IMR-90 (cell line): ENCODE measurements around the gene RASGRF1. TPM values are rescaled to one million over a fixed set of nuclear protein-coding genes. Genes with fewer than 3 reads are reported as not detected.

Experiments used
- ATAC-seq: fragments of 200-7000 bp; cut with Tn5 transposase; 2 replicates; pipeline ENCODE4 v1.9.1; 2020; ENCODE audit warnings: low read depth, mild to moderate bottlenecking, moderate library complexity
- BruUV-seq: library from RNA; stranded (reverse); fragments of 400-500 nt; replicated peaks from 2 replicates; lab custom pipeline; 2021; lab: Mats Ljungman, UMichigan
- CTCF ChIA-PET: fragments of 300-600 bp; formaldehyde crosslinking; extraction: SDS; loops from one replicate; lab custom pipeline; 2021; ENCODE audit warnings: antibody characterized with exemption; lab: Yijun Ruan, JAX
- POLR2A ChIA-PET: fragments of 300-600 bp; sonication (Branson Sonifier 250); formaldehyde crosslinking; loops from one replicate; lab custom pipeline; 2022; ENCODE audit warnings: antibody characterized with exemption; ENCODE audit not compliant: unreplicated experiment; lab: Charles Lee
- DNase-seq: peaks from one replicate; pipeline ENCODE4 v3.0.0; 2013
- H2AFZ ChIP-seq: replicated peaks from 2 replicates; pipeline ENCODE3; 2013; ENCODE audit warnings: low read length, mild to moderate bottlenecking; ENCODE audit not compliant: poor library complexity
- H2AK5ac ChIP-seq: 2 replicates; pipeline ENCODE4 v1.6.1; 2013; ENCODE audit warnings: low read depth, low read length, inconsistent platforms
- H2AK9ac ChIP-seq: replicated peaks from 2 replicates; pipeline ENCODE3; 2013; ENCODE audit warnings: mild to moderate bottlenecking, low read depth, low read length, moderate library complexity; ENCODE audit not compliant: poor library complexity
- H2BK120ac ChIP-seq: 2 replicates; pipeline ENCODE4 v1.6.1; 2013; ENCODE audit warnings: low read depth, low read length, inconsistent platforms
- H2BK15ac ChIP-seq: 3 replicates; pipeline ENCODE4 v1.6.1; 2013; ENCODE audit warnings: low read depth, low read length, inconsistent platforms
- H2BK20ac ChIP-seq: 2 replicates; pipeline ENCODE4 v1.6.1; 2013; ENCODE audit warnings: low read depth, mild to moderate bottlenecking, inconsistent platforms, low read length, moderate library complexity
- H2BK5ac ChIP-seq: 2 replicates; pipeline ENCODE4 v1.6.1; 2013; ENCODE audit warnings: mild to moderate bottlenecking, low read depth, low read length, inconsistent platforms; ENCODE audit not compliant: poor library complexity, severe bottlenecking
- H3K14ac ChIP-seq: replicated peaks from 2 replicates; pipeline ENCODE4 v1.6.1; 2013; ENCODE audit warnings: low read depth, low read length, inconsistent platforms
- H3K18ac ChIP-seq: 2 replicates; pipeline ENCODE4 v1.6.1; 2013; ENCODE audit warnings: low read depth, low read length, control low read depth
- H3K23ac ChIP-seq: 2 replicates; pipeline ENCODE4 v1.6.1; 2013; ENCODE audit warnings: low read depth, low read length, inconsistent platforms
- H3K27ac ChIP-seq: 2 replicates; pipeline ENCODE4 v1.5.1; 2013; ENCODE audit warnings: mild to moderate bottlenecking, control low read depth, low read length; ENCODE audit not compliant: insufficient read depth
- H3K27me3 ChIP-seq: 2 replicates; pipeline ENCODE4 v1.6.1; 2013; ENCODE audit warnings: low read length; ENCODE audit not compliant: control insufficient read depth, insufficient read depth
- H3K36me3 ChIP-seq: 2 replicates; pipeline ENCODE4 v1.6.1; 2013; ENCODE audit warnings: low read length, mixed read lengths; ENCODE audit not compliant: control insufficient read depth, insufficient read depth
- H3K4ac ChIP-seq: 2 replicates; pipeline ENCODE4 v1.6.1; 2013; ENCODE audit warnings: low read depth, low read length, inconsistent platforms
- H3K4me1 ChIP-seq: 2 replicates; pipeline ENCODE4 v1.6.1; 2013; ENCODE audit warnings: low read length, mixed read lengths; ENCODE audit not compliant: control insufficient read depth, insufficient read depth
- H3K4me2 ChIP-seq: 2 replicates; pipeline ENCODE4 v1.6.1; 2013; ENCODE audit warnings: low read depth, mild to moderate bottlenecking, control low read depth, low read length, moderate library complexity
- H3K4me3 ChIP-seq: 2 replicates; pipeline ENCODE4 v1.5.1; 2013; ENCODE audit warnings: low read depth, mild to moderate bottlenecking, control low read depth, low read length, moderate library complexity; ENCODE audit not compliant: insufficient read depth
- H3K56ac ChIP-seq: 2 replicates; pipeline ENCODE4 v1.6.1; 2013; ENCODE audit warnings: low read length, inconsistent platforms; ENCODE audit not compliant: insufficient read depth; ENCODE audit errors: extremely low read depth
- H3K79me1 ChIP-seq, 2 experiments: 2 replicates each; pipeline ENCODE4 v1.6.1; 2013; ENCODE audit warnings: low read length in 2 of 2, inconsistent platforms in 1 of 2, low read depth in 1 of 2
- H3K9ac ChIP-seq: 2 replicates; pipeline ENCODE4 v1.6.1; 2013; ENCODE audit warnings: low read depth, low read length, control low read depth
- H3K9me1 ChIP-seq: 2 replicates; pipeline ENCODE4 v1.6.1; 2013; ENCODE audit warnings: low read length, inconsistent platforms; ENCODE audit not compliant: insufficient read depth
- H3K9me3 ChIP-seq: 2 replicates; pipeline ENCODE4 v1.6.1; 2013; ENCODE audit warnings: low read length; ENCODE audit not compliant: control insufficient read depth, insufficient read depth
- H4K20me1 ChIP-seq: 2 replicates; pipeline ENCODE4 v1.6.1; 2013; ENCODE audit warnings: low read length, inconsistent platforms; ENCODE audit not compliant: insufficient read depth
- H4K5ac ChIP-seq: 2 replicates; pipeline ENCODE4 v1.6.1; 2013; ENCODE audit warnings: mild to moderate bottlenecking, low read depth, low read length, control low read depth
- H4K8ac ChIP-seq, 2 experiments: 2 replicates each; pipeline ENCODE4 v1.6.1; 2013; ENCODE audit warnings: low read depth in 2 of 2, low read length in 2 of 2, control low read depth in 1 of 2, inconsistent platforms in 1 of 2
- H4K91ac ChIP-seq: 2 replicates; pipeline ENCODE4 v1.6.1; 2013; ENCODE audit warnings: low read depth, low read length, inconsistent platforms; ENCODE audit not compliant: insufficient read depth
- BHLHE40 ChIP-seq: fragments of 150-350 bp; IDR thresholded peaks from 2 replicates; pipeline ENCODE4 v1.6.1; 2016; ENCODE audit warnings: mild to moderate bottlenecking, low read depth, low read length
- CEBPB ChIP-seq: IDR thresholded peaks from 2 replicates; pipeline ENCODE4 v1.6.1; 2012; ENCODE audit warnings: low read depth, low read length, improper control_type of control experiment
- CHD1 ChIP-seq: IDR thresholded peaks from 2 replicates; pipeline ENCODE4 v1.6.1; 2012; ENCODE audit warnings: low read depth, low read length, improper control_type of control experiment
- FOS ChIP-seq: fragments of 150-350 bp; IDR thresholded peaks from 2 replicates; pipeline ENCODE4 v1.6.1; 2016; ENCODE audit warnings: low read depth, low read length
- MAFK ChIP-seq: IDR thresholded peaks from 2 replicates; pipeline ENCODE4 v1.6.1; 2012; ENCODE audit warnings: low read depth, low read length, improper control_type of control experiment
- MAZ ChIP-seq: IDR thresholded peaks from 2 replicates; pipeline ENCODE4 v1.6.1; 2012; ENCODE audit warnings: low read depth, mild to moderate bottlenecking, low read length, improper control_type of control experiment, moderate library complexity, borderline replicate concordance
- MXI1 ChIP-seq: IDR thresholded peaks from 2 replicates; pipeline ENCODE4 v1.6.1; 2012; ENCODE audit warnings: low read depth, mild to moderate bottlenecking, low read length, moderate library complexity, borderline replicate concordance
- NFE2L2 ChIP-seq: fragments of 150-350 bp; IDR thresholded peaks from 2 replicates; pipeline ENCODE4 v1.6.1; 2016; ENCODE audit warnings: low read depth, mild to moderate bottlenecking, low read length
- POLR2A ChIP-seq: IDR thresholded peaks from 2 replicates; pipeline ENCODE4 v1.6.1; 2012; ENCODE audit warnings: mild to moderate bottlenecking, low read depth, low read length
- RAD21 ChIP-seq: IDR thresholded peaks from 2 replicates; pipeline ENCODE4 v1.6.1; 2012; ENCODE audit warnings: low read length, improper control_type of control experiment
- RCOR1 ChIP-seq: IDR thresholded peaks from 2 replicates; pipeline ENCODE4 v1.6.1; 2012; ENCODE audit warnings: mild to moderate bottlenecking, low read length, improper control_type of control experiment; ENCODE audit not compliant: insufficient replicate concordance
- RFX5 ChIP-seq: IDR thresholded peaks from 2 replicates; pipeline ENCODE4 v1.8.0; 2012; ENCODE audit warnings: low read depth, mild to moderate bottlenecking, low read length, moderate library complexity
- SMC3 ChIP-seq: fragments of 150-350 bp; IDR thresholded peaks from 2 replicates; pipeline ENCODE4 v1.6.1; 2016; ENCODE audit warnings: low read depth, mild to moderate bottlenecking, antibody characterized with exemption, low read length, moderate library complexity
- WGBS, 2 experiments: methylation state at CpG; one replicate each; pipeline versions ENCODE4 v1.1.5 to v1.1.7; 2013; ENCODE audit warnings: missing lambda C conversion rate in 2 of 2; ENCODE audit not compliant: insufficient read length in 1 of 2; ENCODE audit errors: extremely low coverage in 2 of 2; 5-methylcytosine and 5-hydroxymethylcytosine counted together
- dilution Hi-C: fragments of 300-500 bp; cut with HindIII; formaldehyde crosslinking; loops from one replicate; pipeline ENCODE4 v1.14.3; 2018; ENCODE audit warnings: low sequenced_read_pairs; ENCODE audit not compliant: unreplicated experiment
- in situ Hi-C: fragments of 300-500 bp; cut with MboI; formaldehyde crosslinking; loops from 3 replicates; pipeline ENCODE4 v1.14.3; 2019; ENCODE audit warnings: low sequenced_read_pairs, inconsistent platforms, mixed read lengths
- intact Hi-C: fragments of 100-400 bp; cut with micrococcal nuclease; formaldehyde crosslinking; loops from 2 replicates; pipeline ENCODE4 v1.10.0; 2022
- polyA plus RNA-seq, 3 experiments: library from polyadenylated mRNA; depleted of rRNA; stranded (reverse); fragments of >200 nt; gene quantifications; 2 replicates each; pipeline ENCODE4 v1.2.3, GENCODE V29; 2012; ENCODE audit warnings: low replicate concordance in 1 of 3
- total RNA-seq: library from RNA; depleted of rRNA; stranded (reverse); fragments of >200 nt; gene quantifications from 2 replicates; pipeline ENCODE4 v1.2.3, GENCODE V29; 2012
- TF ChIP-seq, protein P1 (sequence below): fragments of 150-350 bp; IDR thresholded peaks from 2 replicates; pipeline ENCODE4 v1.6.1; 2016; ENCODE audit warnings: low read depth, mild to moderate bottlenecking, low read length, moderate library complexity, borderline replicate concordance
- TF ChIP-seq, protein P2 (sequence below): fragments of 150-350 bp; IDR thresholded peaks from 2 replicates; pipeline ENCODE4 v1.6.1; 2017; ENCODE audit warnings: mild to moderate bottlenecking, antibody characterized with exemption, low read length, low read depth
- TF ChIP-seq, protein P3 (sequence below): conservative IDR thresholded peaks from 2 replicates; pipeline ENCODE4 v1.5.1; 2012; ENCODE audit warnings: mild to moderate bottlenecking, low read depth, low read length, improper control_type of control experiment

The RASGRF1 gene
- total and polyA plus RNA-seq, 2 of the 4 experiments (the other 2 are of a cell fraction), result under 0.01 to 0.15 TPM

DNA sequence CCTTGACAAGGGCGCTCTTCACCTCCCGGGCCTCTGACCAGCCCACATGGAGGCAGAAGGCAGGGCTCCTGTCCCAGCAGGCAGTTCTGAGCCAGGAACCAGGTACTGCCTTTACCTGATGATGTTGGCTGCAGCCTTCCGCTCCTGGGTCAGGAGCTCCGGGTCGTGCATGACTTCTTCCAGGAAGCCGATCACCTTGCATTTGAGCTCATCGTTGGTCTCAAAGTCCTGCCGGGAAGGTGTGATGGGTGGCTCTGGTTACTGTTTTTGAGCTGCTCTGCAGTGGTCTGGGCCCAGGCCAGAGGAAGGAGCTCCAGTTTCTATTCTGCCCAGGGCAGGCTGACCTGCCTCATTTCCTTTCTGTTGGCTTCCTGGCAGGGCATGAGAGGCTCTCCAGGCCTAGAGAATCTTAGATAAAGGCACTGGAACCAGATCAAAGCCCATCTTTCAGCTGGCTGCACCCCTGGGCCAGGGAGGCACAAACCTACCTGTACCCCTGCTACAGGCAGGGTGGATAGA is 92.5 kb downstream of the RASGRF1 start:
- Histone ChIP-seq H3K9me3 (no peaks in the 10 kb centered on the region), H3K4ac (no peak overlapping the region), H3K4me2 (no peak overlapping the region), H2AK9ac (no peak overlapping the region), H2AK5ac (no peak overlapping the region), H2BK15ac (no peak overlapping the region), H3K4me1 (peaks cover 2% of the 10 kb centered on the region; the same call in 1 of the 2 replicates), H4K91ac (no peak overlapping the region), H2BK120ac (no peak overlapping the region), H3K27me3 (no peaks in the 10 kb centered on the region; the same call in 1 of the 2 replicates), H3K9me1 (peaks cover 6% of the 10 kb centered on the region), H3K18ac (no peak overlapping the region), H3K36me3 (no peaks in the 10 kb centered on the region), H2AFZ (no peak overlapping the region), H3K79me1 (no peaks in the 10 kb centered on the region), H4K5ac (no peak overlapping the region), H3K27ac (no peak overlapping the region), H3K23ac (0 out of 2 replicates have a peak overlapping the region, but pooled peaks have one; percentile 6), H4K20me1 (no peaks in the 10 kb centered on the region), H3K4me3 (no peak overlapping the region), H2BK5ac (no peak overlapping the region), H4K8ac (no peak overlapping the region), H2BK20ac (no peak overlapping the region), H3K56ac (no peak overlapping the region), H3K14ac (no peak overlapping the region), H3K9ac (no peak overlapping the region)
- CTCF ChIA-PET, result interaction anchor here (0.6 to 1.2 kb wide), 2 partner anchors 9 to 32 kb away, joined by 4 to 5 read pairs; no protein-coding TSS in a partner anchor
- BruUV-seq, result no TSS peak
- dilution Hi-C loops (no loop called here), in situ Hi-C loops (no loop called here), intact Hi-C loops (no loop called here)
- POLR2A ChIA-PET, result no interaction called here
- TF ChIP-seq BHLHE40, result no peak
- no peak for TF ChIP-seq RAD21
- no peak for TF ChIP-seq POLR2A
- no peak for TF ChIP-seq NFE2L2
- TF ChIP-seq CHD1, result no peak
- no peak for TF ChIP-seq CEBPB
- TF ChIP-seq RCOR1, result no peak
- no peak for TF ChIP-seq SMC3
- TF ChIP-seq, protein P1, sequence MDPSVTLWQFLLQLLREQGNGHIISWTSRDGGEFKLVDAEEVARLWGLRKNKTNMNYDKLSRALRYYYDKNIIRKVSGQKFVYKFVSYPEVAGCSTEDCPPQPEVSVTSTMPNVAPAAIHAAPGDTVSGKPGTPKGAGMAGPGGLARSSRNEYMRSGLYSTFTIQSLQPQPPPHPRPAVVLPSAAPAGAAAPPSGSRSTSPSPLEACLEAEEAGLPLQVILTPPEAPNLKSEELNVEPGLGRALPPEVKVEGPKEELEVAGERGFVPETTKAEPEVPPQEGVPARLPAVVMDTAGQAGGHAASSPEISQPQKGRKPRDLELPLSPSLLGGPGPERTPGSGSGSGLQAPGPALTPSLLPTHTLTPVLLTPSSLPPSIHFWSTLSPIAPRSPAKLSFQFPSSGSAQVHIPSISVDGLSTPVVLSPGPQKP, result no peak
- TF ChIP-seq RFX5, result no peak
- no peak for TF ChIP-seq MAZ
- no peak for TF ChIP-seq MAFK
- TF ChIP-seq, protein P2, sequence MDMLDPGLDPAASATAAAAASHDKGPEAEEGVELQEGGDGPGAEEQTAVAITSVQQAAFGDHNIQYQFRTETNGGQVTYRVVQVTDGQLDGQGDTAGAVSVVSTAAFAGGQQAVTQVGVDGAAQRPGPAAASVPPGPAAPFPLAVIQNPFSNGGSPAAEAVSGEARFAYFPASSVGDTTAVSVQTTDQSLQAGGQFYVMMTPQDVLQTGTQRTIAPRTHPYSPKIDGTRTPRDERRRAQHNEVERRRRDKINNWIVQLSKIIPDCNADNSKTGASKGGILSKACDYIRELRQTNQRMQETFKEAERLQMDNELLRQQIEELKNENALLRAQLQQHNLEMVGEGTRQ, result no peak
- no peak for TF ChIP-seq MXI1
- no peak for TF ChIP-seq FOS
- TF ChIP-seq, protein P3, sequence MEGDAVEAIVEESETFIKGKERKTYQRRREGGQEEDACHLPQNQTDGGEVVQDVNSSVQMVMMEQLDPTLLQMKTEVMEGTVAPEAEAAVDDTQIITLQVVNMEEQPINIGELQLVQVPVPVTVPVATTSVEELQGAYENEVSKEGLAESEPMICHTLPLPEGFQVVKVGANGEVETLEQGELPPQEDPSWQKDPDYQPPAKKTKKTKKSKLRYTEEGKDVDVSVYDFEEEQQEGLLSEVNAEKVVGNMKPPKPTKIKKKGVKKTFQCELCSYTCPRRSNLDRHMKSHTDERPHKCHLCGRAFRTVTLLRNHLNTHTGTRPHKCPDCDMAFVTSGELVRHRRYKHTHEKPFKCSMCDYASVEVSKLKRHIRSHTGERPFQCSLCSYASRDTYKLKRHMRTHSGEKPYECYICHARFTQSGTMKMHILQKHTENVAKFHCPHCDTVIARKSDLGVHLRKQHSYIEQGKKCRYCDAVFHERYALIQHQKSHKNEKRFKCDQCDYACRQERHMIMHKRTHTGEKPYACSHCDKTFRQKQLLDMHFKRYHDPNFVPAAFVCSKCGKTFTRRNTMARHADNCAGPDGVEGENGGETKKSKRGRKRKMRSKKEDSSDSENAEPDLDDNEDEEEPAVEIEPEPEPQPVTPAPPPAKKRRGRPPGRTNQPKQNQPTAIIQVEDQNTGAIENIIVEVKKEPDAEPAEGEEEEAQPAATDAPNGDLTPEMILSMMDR, result no peak
- ATAC-seq (no peak), DNase-seq (no peak)
- no CpG with 5 or more reads among the region's 8 CpGs for WGBS, 2 experiments
